HG03469 (cell line): Measurements from ENCODE around the gene SLC35F1.

Source experiments
- ATAC-seq: cut with Tn5 transposase; IDR thresholded peaks from one replicate; pipeline ENCODE4 v1.9.1; 2021; ENCODE audit warnings: mild to moderate bottlenecking, moderate library complexity, moderate number of reproducible peaks; ENCODE audit not compliant: unreplicated experiment

The SLC35F1 gene

DNA sequence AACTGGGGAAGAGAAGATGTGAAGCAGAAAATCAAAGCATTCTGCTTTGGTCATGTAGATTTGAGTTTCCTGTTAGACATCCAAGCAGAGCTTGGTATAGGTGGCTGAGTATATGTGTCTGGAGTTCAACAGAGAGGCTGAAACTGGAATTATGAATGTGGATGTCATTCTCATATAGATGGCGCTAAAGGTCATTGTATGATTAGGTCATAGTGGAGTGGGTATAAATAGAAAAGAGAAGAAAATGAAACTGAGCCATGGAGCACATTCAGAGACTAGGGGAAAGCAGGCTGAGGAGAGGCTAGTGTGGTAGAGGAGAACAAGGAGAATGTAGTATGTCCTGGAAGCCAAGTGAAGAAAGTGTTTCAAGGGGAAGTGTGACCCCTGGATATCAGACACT, 345.4 kb downstream of the SLC35F1 start:
- peak; percentile 80 for ATAC-seq

- ATAC-seq, result no peak
Observed at GRCh38 chr6:118253741-118254140, 346.7 kb downstream of the SLC35F1 start.

- ATAC-seq, result no peak
Observed at GRCh38 chr6:118260833-118261232, 353.8 kb downstream of the SLC35F1 start.

- ATAC-seq, result no peak
Observed at GRCh38 chr6:118263921-118264486, 356.9 kb downstream of the SLC35F1 start.

- no peak for ATAC-seq
Observed at GRCh38 chr6:118269659-118270058, 362.6 kb downstream of the SLC35F1 start.

DNA sequence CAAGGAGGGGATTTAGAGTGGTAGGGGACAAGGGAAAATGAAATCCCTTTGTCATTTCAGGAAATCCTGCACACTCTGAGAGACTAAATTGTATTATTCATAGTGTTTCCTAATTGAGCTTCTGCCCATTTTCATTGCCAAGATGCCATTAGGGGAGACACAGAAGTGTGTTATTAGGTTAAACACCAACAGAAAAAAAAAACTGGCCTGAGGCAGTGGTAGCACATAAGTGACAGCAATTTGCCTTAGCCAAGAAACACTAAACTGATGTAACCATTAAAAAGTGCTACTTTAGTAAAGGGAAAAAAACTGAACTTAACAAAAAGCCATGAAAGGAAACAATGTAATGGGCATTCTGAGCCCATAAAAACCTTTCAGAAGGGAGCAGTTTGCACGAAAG, 370.6 kb downstream of the SLC35F1 start:
- no peak for ATAC-seq

DNA sequence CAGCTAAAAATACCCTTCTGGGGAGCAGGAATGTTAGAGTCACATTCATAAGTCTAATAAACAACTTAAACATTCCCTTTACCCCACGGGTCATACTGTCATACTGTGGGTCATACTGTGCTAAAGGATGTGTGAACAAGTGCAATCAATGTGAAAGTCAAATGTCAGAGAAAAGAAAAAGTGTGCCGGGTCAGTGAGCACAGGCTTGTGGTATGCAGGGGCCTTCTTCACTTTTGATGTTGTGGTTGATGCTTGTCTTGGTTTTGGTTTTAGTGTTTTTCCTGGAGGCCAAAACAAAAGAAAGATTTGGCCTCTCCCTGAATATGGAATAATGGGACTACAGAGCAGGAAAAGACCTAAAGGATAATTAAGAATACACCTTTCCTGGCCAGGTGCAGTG, 373.1 kb downstream of the SLC35F1 start:
- peak; percentile 99 for ATAC-seq

GRCh38 chr6:118281291-118281690, 374.2 kb downstream of the SLC35F1 start:
- ATAC-seq, result no peak

- ATAC-seq, result no peak
Observed at GRCh38 chr6:118283766-118284165, 376.7 kb downstream of the SLC35F1 start.

- no peak for ATAC-seq
Observed at GRCh38 chr6:118284736-118285360, 377.8 kb downstream of the SLC35F1 start.

DNA sequence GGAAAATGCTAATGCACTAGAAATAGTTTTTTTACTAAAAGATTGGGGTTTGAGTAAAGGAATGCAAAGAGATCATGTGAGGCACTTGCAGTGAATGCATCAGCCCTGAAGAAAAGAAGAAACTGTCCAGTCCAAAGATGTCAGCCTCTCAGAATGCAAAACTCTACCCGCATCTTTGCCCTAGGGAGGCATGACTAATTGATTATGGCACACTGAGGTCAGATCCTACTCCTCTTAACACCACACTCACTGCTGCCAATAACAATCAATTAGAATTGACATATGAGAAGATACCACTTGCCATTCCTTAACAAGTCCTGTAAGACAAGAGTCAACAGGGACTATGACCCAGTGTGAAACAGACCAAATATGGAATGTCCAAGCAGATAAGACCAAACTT, 378.7 kb downstream of the SLC35F1 start:
- ATAC-seq, result no peak

GRCh38 chr6:118288355-118289124, 381.5 kb downstream of the SLC35F1 start:
- ATAC-seq, result no peak

DNA sequence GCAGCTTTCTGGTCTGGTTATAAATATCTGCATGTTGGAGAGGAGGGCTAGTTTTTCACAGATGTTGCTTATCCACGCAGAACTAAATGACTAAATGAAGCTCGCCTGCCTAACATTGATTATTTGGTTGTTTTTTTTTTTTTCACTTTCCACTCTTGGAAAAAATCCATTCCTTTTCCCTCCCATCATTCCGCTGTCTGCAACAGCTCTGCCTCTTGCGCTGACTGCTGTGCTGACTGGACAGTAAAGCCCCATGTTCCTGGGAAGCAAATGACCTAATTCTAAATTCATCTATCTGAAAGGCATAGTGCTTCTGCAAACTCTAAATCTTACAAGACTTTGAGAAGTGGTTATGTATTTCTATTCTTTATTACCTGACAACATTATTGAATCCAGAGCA, 385.5 kb downstream of the SLC35F1 start:
- no peak for ATAC-seq

- no peak for ATAC-seq
Observed at GRCh38 chr6:118294906-118295305, 387.8 kb downstream of the SLC35F1 start.

GRCh38 chr6:118295336-118295735, 388.3 kb downstream of the SLC35F1 start:
- no peak for ATAC-seq

- ATAC-seq, result no peak
Observed at GRCh38 chr6:118296129-118296901, 389.3 kb downstream of the SLC35F1 start.

DNA sequence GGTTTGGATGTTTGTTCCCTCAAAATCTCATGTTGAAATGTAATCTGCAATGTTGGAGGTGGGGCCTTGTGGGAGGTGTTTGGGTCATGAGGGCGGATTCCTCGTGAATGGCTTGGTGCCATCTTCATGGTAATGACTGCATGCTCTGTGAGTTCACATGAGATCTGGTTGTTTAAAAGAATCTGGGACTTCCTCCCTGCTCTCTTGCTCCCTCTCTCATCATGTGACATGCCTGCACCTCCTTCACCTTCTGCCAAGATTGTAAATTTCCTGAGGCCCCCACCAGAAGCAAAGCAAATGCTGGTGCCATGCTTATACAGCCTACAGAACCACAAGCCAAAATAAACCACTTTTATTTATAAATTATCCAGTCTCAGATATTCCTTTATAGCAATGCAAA, 390.8 kb downstream of the SLC35F1 start:
- no peak for ATAC-seq

- no peak for ATAC-seq
Observed at GRCh38 chr6:118298476-118299427, 391.7 kb downstream of the SLC35F1 start.

- no peak for ATAC-seq
Observed at GRCh38 chr6:118299457-118299856, 392.4 kb downstream of the SLC35F1 start.

DNA sequence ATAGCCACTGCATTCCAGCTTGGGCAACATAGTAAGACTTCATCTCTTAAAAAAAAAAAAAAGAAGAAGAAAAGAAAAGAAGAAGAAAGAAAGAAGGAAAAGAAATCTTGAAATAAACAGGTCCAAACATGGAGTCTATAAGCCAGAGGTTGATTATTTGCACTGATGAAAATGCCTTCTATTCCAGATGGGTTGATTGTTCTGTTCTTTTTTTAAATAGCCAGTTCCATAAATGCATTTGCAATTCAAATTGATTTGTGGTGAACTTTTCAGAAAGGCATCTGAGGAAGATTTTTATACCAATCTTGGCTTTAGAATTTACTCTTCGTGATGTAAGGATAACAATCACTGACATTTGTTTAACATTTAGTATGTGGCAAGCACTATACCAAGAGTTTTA, 397.3 kb downstream of the SLC35F1 start:
- no peak for ATAC-seq
